ENCODE measurements around the gene HSPB7.
"Not testable (repeated sequence)": the region's sequence is repeated elsewhere in the genome, so short reads cannot be mapped to it uniquely, and the experiment has no call there.

Gene HSPB7

DNA sequence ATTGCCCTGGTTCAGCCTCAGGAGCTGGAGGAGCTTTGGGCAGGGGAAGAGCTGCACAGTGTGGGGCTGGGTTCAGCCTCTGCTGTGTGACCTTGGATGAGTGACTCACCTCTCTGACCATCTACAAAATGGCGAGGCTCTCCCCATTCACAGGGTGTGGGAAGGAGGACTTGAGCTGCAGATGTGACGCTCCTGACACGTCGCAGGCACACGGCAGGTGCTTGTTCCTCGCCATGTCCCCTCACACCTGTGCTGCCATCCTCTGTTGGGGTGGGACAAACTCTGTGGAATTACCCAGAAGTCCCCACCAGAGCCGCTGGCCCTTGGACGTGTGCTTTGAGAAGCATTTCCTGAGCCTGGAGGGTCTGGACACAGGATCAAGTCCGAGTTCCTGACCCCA, 3.0 kb upstream of the HSPB7 start:
- DNase-seq = not testable (repeated sequence)

DNA sequence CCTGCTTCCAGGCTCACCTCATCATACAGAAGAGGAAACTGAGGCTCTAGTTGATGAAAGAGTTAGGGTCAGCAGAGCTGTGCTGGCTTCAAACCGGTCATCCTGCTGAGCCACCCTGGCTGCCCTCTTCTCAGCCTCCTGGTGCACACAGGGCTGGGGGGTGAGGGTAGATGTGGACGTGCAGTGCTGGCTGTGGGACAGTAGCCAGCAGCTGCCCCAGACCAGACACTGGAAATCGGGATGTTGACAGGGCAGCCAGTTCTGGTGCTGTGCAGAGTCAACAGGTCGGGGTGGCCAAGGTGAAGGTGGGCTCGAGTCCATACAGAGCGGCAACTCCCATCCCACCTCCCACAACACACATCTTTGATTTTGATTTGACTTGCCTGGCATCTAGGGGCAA, 2.5 kb upstream of the HSPB7 start:
- no peak for DNase-seq

DNA sequence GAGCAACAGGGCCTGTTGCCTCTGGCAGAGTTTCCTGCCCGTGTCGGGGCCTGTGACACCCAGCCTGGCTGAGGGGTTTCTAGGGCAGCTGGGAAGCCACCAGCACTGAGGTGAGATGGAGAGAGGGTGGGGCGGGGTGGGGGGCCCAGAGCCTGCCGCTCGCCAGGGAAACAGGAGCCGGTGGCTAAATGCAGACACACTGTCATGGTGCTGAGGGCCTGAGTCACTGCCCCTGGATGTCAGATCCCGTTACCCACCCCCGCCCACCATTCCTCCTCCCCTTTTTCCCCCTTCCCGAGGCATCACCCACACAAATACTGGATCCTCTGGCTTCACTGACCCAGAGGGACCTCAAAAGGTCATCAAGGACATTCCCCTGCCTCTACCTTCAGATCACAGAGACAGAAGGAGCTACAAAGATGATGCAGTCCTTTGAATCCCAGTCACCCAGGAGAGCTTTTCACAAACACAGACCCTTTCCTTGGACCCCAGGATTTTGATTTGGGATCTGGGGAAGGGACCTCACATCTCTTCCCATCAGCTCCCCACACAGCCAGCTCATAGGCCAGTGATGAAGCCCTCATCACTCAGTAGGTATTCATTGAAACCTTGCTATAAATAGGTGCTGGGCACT, 1.9 kb upstream of the HSPB7 start:
- no peak for DNase-seq

DNA sequence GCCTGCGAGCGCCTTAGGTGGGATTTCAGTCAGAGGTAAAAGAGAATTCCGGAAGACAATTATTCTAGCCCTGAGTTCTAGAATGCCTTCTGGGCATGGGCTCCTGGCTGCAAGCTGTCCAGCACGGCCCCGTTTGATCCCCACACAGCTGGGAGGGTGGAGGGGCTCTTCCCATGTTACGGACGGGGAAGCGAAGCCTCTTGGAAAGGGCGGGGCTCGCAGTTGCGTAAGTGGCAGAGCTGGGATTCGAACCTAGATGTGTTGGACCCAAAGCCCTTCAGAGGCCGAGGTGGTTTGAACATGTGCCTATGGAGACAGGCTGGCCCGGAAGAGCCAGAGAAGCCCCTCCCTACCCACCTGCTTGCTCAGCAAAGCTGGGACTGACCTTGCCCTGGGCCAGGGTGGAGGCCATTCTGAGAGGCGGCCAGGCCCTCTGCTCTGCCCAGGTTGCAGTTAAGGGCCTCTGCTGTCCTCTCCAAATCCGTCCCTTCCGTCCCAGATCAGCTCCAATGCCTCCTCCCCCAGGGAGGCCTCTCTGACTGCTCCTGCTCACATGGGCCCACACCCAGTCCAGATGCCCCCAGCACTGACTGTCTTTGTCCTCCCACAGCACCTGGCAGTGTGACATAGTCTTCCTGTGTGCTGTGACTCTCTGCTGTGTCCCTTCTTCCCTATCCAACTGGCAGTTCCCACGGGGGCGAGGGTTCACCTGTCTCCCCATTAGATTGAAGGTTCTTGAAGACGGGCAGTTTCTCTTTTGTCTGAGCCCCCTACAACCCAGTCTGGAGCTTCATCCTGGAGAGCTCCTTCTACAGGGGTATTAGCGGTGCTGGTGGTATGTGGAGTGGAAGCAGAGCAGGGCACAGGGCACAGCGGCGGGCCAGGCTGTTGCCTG, 1.2 kb upstream of the HSPB7 start:
- no peak for DNase-seq

DNA sequence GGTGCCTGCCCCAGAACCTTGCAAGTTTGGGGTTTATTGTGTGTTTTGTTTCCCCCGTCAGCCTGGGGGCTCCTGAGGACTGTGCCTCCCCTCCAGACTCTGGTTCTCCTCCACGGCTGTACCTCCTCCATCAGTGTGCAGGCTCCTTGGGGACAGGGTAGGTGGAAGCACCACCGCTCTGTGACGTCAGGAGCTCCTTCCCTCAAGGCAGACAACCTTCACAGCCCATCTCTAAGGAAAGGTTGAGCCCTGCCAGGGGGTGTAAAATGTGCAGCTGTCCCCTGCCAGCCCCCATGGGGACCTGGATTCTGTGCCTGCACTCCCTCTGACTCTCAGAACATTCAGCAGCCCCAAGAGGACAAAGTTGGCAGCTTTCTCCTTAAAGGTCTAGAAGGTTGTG, 465 bp upstream of the HSPB7 start:
- DNase-seq = no peak

DNA sequence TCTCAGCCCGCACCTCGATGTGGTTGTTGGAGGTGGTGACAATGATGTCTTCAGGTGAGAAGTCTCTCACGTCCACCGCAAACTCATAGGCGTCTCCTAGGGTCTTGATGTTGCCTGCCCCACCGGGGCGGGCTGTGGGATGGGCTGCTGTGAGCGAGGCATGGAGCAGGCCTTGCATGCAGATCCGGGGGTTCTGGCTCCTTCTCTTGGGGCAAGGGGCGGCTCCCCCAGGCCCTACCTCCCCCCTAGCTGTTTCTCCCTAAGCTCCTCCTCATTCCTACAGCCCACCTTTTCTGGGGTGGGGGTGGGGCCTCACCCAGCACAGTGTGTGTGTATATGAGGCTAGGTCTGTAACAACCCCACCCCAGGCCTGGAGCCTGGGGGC, 775 bp downstream of the HSPB7 start:
- no peak for DNase-seq

DNA sequence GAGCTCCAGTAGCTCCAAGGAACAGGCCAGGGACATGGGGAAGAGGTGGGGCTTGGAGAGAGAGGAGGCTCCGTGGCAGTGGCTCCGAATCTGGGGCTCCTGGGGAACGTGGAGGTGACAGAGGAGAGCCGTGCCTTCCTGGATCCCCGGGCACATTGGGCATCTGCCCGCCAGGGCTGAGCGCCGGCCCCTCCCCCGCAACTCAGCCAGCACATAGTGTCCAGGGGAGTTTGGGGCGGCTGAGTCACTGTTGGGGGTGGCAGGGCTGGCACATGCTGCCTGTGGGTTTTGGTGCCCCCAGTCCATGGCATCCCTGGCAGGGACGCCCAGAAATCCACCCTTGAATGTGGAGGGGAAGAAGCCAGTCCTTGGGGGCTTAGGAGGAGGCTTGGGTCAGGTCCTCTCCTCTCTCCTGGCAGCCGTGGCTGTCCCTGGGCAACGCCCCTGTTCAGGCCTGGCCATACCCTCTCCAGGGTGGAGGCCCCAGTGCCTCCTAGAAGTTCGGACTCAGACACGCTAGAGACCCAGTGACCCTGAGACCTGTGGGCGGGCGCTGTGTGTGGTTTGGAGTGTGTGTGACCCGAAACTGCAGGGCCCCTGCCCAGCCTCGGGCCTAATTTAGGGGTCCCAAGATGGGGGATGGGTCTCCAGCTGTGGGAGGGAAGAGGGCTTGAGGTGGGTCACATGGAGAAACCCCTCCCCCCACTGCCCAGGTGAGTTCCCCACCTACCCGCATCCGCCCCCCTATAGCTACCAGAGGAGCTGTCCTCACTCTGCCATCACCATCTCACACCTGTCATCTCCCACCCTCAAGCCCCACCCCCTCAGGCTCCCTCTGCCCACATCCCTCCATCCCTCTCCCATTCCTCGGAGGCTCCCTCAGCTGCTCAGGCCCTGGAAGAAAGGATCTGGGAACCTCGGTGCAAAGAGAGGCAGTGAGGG, 1.6 kb downstream of the HSPB7 start:
- DNase-seq = no peak

DNA sequence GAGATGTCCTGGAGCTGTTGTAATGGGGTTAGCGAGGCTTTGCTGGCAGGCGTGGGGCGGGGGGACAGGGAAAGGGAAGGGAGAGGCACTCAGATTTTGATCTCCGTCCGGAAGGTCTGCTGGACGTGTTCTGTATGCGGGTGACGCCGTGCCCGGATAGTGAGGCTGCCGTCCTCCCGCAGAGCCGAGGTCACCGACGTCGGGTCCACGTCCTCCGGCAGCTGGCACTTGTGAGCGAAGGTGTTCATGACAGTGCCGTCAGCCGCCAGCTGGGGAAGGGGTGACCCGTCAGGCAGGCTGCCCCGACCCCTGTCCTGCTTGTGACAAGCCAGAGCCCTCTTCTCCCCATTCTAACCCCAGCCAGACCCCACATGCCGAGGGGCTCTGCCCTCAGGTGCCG, 2.4 kb downstream of the HSPB7 start:
- DNase-seq = no peak

DNA sequence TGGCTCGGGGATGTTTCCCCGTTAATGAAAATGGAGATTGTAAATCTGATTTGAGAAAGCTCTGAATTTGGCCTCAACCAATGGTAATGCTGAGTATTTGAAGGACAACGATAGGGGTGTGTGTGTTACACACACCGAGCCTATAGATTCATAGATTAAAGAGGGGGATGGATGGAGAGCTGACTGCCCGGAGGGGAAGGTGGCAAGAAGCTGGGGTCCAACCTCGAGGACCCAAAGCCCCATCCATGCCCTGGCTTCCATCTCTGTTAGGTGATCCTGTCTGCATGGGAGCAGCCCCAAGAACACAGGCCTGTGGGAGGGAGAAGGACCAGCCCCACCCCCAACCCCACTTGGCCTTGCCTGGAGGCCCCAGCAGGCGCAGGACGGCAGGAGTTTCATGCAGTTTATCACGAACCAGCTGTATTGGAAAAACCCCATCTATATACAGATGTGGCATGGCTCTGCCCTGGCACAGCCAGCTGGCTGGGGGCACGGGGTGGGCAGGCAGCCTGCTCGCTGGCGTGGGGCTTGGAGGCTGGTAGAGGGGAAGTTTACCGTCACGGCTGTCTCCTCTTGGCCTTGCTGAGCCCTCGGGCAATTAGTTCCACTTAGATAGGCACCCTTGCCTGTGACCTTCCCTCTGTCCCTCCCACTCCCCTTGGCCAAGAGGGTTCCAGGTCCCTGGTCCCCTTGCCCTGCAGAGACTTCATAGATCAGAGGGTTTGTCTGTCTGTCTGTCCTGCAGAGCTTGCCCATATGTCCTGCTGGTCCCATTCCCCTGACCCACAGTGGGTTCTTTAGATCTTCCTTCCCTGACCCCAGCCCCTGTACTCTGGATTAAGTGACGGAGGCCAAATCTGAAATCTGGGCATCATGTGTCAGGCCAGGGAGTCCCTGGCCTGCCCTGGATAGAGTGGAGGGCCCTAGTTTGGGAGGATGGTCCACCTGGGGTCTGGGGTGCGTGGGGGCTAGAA, 3.0 kb downstream of the HSPB7 start:
- DNase-seq = no peak

DNA sequence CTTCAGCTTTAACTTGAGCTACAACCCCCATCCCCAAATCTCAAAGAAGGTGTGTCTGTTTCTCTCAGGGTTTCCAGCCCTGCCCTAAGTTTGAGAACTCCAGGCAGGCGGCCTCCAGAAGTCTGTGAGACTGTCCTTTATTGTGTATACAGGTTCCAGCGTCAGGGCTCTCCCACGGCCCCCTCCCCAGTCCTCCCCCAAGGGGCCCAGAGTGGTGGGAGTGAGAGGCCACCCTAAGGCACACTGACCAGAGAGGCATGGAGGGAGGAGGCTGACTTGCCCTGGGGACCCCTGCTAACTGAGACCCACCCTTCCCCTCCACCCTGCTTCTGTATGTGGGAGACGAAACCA, 4.0 kb downstream of the HSPB7 start:
- DNase-seq = no peak

DNA sequence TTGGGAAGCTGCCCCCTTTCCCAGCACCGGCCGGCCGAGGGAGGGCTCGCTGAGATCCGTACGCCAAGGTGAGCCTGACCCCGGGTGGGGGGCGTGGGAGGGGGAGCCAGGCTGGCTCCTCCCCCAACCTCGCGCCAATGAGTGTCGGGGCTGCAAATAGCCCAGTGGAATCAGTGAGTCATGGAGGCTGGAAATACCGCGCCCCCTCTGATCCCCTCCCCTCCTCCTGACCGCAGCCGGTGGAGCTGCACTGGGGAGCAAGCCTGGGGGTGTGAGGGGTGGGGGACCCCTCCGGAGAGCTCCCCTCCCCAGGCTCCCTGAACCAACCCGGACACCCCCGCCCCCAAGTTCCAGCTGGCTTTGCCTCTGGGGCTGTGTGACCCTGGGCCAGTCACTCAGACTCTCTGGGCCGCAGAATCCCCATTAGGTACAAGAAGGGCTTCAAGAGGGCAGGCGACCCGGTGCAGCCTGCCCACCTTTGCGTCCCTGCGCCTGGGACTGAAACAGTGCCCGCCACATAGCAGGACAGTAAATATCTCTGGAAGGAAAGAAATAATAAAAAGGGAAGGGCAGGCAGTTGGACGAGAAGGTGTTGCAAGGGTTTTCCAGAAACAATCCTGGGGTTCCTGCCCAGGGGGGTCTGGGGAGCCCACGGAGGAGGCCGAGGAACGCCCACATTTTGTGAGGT, 4.5 kb downstream of the HSPB7 start:
- peak; percentile 56 to 57 for DNase-seq

DNA sequence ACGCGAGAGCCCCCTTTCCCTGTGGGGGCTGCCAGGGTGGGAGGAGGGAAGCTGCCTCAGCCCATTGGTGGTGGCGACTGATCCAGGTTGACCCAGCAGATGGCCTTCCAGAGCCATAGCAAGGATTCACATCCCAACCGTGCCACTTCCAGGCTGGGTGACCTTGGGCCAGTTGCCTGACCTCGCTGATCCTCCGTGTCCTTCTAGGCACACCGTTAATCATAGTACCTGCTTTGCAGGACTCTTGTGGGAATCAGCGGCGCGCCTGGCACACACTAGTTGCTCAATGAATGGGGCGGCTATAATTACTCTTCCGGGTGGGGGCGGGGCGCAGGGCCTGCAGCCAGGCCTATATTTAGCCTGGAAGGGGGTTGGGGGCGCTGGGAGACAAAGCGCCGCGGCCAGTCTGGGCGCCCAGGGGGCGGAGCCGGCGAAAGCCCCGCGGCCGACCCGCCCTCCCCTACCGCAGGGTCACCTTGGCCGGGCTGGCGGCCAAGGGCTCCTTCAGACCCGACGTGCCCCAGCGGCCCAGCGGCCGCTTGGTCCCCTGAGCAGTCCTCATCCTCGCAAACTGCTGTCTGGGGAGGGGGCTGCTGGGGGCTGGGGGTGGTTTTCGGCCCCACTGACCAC, 5.1 kb downstream of the HSPB7 start:
- peak; percentile 37 to 54 for DNase-seq

DNA sequence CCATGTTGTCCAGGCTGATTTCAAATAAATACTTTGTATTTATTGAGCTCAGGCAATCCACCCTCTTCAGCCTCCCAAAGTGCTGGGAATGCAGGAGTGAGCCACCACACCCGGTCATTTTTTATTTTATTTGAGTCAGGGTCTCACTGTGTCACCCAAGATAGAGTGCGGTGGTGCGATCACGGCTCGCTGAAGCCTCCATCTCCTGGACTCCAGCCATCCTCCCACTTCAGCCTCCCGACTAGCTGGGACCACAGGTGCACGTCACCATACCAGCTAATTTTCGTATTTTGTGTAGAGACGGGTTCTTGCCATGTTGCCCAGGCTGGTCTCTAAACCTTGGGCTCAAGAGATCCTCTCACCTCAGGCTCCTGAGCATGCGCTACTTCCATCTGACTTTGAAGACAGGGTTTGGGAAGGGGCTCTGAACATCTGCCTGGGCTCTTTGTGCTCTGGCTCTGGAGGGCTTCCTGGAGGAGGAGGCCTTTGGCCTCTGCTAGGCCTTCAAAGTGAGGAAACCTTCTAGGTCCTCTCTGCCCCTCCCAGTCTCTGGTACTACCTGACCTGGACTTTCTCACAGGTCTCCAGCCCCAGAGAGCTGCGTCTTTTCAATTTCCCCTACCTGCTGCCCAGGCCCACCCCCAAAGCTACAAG, 5.8 kb downstream of the HSPB7 start:
- DNase-seq = no peak

DNA sequence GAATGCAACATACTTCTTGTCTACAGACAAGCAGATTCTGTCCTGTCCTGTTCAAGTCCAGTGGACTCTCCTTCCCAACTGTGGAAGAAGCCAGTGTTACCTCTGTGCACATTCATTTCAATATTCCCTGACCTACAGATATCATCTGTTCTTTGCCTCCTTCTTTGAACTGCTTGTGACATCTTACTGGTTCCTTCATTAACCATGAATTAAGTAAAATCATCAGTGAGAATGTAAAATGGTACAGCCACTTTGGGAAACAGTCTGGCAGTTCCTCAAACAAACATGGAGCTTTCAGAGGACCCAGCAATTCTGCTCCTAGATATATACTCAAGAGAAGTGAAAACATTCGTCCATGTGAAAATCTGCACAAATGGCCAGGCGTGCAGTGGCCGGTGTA, 7.0 kb downstream of the HSPB7 start:
- no peak for DNase-seq

DNA sequence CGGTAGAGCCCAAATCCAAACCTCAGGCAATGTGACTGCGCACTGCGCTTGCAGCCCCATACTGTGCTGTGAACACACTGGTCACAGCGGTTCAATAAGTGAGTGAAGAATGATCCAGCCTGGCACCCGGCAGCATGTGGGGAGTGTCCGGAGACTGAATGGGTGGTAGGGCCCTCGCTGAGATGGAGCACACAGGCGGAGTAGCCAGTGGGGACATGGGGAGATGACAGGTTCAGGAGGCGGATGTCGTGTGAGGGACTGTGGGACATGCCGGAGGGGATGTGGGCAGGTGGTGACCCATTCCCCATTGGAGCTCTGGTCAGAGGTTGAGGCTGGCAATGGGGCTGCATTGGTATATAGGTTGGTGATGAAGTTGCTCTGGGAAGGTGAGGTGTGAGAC, 8.2 kb downstream of the HSPB7 start:
- no peak for DNase-seq

DNA sequence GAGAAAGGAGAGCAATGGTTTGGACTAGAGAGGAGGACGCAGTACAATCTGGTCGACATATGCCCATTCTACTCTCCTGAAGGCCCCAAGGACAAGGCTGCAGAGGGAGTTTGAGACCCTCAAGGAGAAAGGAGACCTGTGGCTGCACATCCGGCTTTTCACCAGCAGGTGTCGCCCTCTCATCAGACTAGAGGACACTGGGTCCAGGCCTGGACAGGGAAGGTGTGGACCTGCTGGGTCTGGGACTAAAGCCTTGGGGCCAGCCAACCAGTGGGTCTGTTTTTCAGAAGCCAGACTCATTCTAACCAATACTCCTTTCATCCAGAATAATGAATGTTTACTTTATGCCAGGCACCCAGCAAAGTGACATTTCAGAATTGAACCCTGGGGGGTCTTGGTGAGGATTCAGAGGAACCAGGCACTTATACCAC, 8.8 kb downstream of the HSPB7 start:
- peak; percentile 82 for DNase-seq

DNA sequence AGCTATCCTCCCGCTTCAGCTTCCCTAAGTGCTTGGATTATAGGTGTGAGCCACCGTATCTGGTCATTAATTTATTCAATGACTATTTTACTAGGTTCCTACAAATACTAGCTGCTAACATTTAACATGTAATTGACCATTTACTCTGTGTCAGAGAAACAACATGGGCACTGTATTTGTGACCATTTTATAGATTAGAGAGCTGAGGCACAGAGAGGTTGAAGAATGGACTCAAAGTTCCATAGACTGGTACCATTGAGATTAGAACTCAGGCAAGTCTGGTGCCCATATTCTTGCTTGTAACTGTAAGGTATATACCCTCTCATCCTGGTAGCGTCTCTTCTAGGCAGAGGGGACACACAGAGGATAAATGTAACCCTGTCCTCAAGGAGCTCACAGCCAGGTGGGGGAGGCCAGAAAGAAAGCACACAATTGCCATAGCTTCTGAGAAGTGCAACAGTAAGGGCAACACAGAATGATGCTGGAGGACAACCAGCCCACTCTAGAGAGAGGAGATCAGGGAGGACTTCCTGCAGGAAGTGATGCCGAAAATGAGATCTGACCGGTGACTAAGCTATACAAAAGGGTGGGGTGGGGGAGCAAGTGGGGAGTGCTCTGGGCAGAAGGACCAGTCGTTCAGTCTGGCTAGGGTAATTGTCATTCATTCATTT, 10.0 kb downstream of the HSPB7 start:
- DNase-seq = no peak

DNA sequence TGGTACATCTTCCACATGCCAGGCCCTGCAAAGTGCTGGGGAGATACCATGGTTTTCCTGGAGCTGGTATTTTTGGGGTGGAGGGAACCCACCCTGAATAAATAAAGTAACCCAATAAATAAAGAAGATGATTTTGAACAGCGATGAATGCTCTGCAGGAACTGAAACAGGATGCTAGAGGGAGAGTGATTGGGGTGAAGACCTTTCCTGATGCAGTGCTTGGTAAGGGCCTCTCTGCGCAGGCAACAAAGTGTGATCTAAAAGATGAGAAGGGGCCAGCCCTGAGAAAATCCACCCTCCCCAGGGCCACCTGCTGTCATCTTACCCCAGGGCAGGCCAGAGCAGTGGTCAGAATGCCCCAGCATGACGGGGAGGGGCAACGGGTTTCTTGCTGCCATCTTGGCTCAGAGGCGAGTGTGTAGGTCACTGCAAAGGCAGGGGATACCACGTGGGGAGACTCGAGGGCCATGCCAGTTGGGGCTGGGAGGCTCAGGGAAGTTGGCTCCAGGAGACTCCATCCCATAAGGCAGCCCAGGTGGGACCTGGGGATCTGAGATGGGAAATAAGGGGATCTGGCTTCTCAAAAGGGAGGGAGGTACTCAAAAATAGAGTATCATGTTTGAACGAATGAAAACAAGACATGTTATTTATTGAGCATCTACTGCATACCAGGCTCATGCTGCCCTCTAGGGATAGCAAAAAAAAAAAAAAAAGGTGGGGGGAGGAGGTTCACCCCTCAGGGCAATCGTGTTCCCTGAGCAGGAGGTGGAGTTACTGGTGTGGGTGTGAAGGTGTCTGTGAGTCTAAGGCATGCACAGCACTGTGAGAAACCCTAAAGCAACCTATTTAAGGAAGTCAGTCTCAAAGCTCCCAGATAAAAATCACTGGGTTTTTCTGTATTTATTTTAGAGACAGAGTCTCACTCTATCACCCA, 11.0 kb downstream of the HSPB7 start:
- no peak for DNase-seq

DNA sequence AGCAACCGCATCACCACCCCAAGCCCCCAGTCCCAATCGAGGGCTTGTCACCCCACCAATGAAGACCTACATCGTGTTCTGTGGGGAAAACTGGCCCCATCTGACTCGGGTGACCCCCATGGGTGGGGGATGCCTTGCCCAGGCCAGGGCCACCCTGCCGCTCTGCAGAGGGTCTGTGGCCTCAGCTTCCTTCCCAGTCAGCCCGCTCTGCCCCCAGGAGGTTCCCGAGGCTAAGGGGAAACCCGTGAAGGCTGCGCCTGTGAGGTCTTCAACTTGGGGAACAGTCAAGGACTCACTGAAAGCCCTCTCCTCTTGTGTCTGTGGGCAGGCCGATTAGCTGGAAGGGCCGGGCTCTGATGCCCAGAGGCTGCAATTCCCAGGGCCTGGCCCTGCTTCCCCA, 11.8 kb downstream of the HSPB7 start:
- DNase-seq = no peak
